Measurements from ENCODE around the gene DBF4B.
"Not testable (repeated sequence)": the region's sequence is repeated elsewhere in the genome, so short reads cannot be mapped to it uniquely, and the experiment has no call there.

- not testable (repeated sequence) for TF ChIP-seq SUZ12 (IDR thresholded peaks at IDR 0.05); L3MBTL2 (conservative IDR thresholded peaks at IDR 0.05); NFRKB (IDR thresholded peaks at IDR 0.05); ZNF384 (IDR thresholded peaks at IDR 0.05); BHLHE40 (IDR thresholded peaks at IDR 0.05; ENCODE audit: borderline replicate concordance); FOXM1 (IDR thresholded peaks at IDR 0.05; ENCODE audit: borderline replicate concordance); SP1 (IDR thresholded peaks at IDR 0.05); ELF4 (IDR thresholded peaks at IDR 0.05); PKNOX1 (IDR thresholded peaks at IDR 0.05)
These were observed 17.7 kb downstream of the DBF4B start for GRCh38 chr17:44726121-44726520.

Measured in HEK293T (cell line).